H9 (cell line): ENCODE data around the gene GPC4. TPM values are rescaled to one million over a fixed set of nuclear protein-coding genes. Genes with fewer than 3 reads are reported as not detected.
A peak's percentile ranks its signal among the peaks of the same experiment; 100 is the strongest.

Source experiments
- DNase-seq: peaks from one replicate; pipeline ENCODE4 v3.0.0-alpha.2; 2017
- H2AFZ ChIP-seq: one replicate; pipeline ENCODE4 v1.6.1; 2013; ENCODE audit warnings: mild to moderate bottlenecking, low read length, control low read depth, moderate library complexity
- H2AK5ac ChIP-seq: 2 replicates; pipeline ENCODE4 v1.6.1; 2013; ENCODE audit warnings: low read length, control low read depth, mixed read lengths; ENCODE audit not compliant: insufficient read length
- H2BK120ac ChIP-seq: one replicate; pipeline ENCODE4 v1.6.1; 2013; ENCODE audit warnings: low read depth, mild to moderate bottlenecking, low read length, control low read depth, inconsistent platforms; ENCODE audit not compliant: poor library complexity, severe bottlenecking
- H2BK12ac ChIP-seq: 2 replicates; pipeline ENCODE4 v1.6.1; 2013; ENCODE audit warnings: low read length, control low read depth, mixed read lengths, low read depth; ENCODE audit not compliant: insufficient read length
- H2BK15ac ChIP-seq: 2 replicates; pipeline ENCODE4 v1.6.1; 2013; ENCODE audit warnings: low read depth, low read length, control low read depth
- H2BK20ac ChIP-seq: one replicate; pipeline ENCODE4 v1.6.1; 2013; ENCODE audit warnings: low read depth, mild to moderate bottlenecking, low read length, control low read depth, inconsistent platforms; ENCODE audit not compliant: poor library complexity, severe bottlenecking
- H2BK5ac ChIP-seq: 2 replicates; pipeline ENCODE4 v1.6.1; 2013; ENCODE audit warnings: low read length, control low read depth, mixed read lengths; ENCODE audit not compliant: insufficient read length
- H3K14ac ChIP-seq: 2 replicates; pipeline ENCODE4 v1.6.1; 2013; ENCODE audit warnings: low read length, control low read depth; ENCODE audit not compliant: insufficient read depth
- H3K18ac ChIP-seq: 2 replicates; pipeline ENCODE4 v1.6.1; 2013; ENCODE audit warnings: low read depth, mild to moderate bottlenecking, mixed read lengths, low read length, control low read depth; ENCODE audit not compliant: insufficient read length
- H3K23ac ChIP-seq: 2 replicates; pipeline ENCODE4 v1.6.1; 2013; ENCODE audit warnings: low read length, control low read depth, mixed read lengths, low read depth; ENCODE audit not compliant: insufficient read length
- H3K23me2 ChIP-seq: 2 replicates; pipeline ENCODE4 v1.6.1; 2013; ENCODE audit warnings: low read depth, mild to moderate bottlenecking, mixed read lengths, low read length, control low read depth; ENCODE audit not compliant: insufficient read length, poor library complexity, severe bottlenecking
- H3K27ac ChIP-seq: 2 replicates; pipeline ENCODE4 v1.5.1; 2013; ENCODE audit warnings: low read length, control low read depth, mixed read lengths, low read depth; ENCODE audit not compliant: insufficient read length
- H3K27me3 ChIP-seq: 2 replicates; pipeline ENCODE4 v1.6.1; 2013; ENCODE audit warnings: low read length, control low read depth, inconsistent platforms; ENCODE audit not compliant: insufficient read depth
- H3K4ac ChIP-seq: 2 replicates; pipeline ENCODE4 v1.6.1; 2013; ENCODE audit warnings: low read depth, mild to moderate bottlenecking, control low read depth, inconsistent platforms, low read length, moderate library complexity
- H3K4me1 ChIP-seq: 2 replicates; pipeline ENCODE4 v1.6.1; 2013; ENCODE audit warnings: low read length, control low read depth, inconsistent platforms; ENCODE audit not compliant: insufficient read depth
- H3K4me2 ChIP-seq: 2 replicates; pipeline ENCODE4 v1.6.1; 2013; ENCODE audit warnings: low read length, control low read depth, mixed read lengths; ENCODE audit not compliant: insufficient read length, insufficient read depth
- H3K56ac ChIP-seq: 2 replicates; pipeline ENCODE4 v1.6.1; 2013; ENCODE audit warnings: low read depth, mild to moderate bottlenecking, mixed read lengths, low read length, control low read depth; ENCODE audit not compliant: insufficient read length
- H3K79me1 ChIP-seq: 2 replicates; pipeline ENCODE4 v1.6.1; 2013; ENCODE audit warnings: low read depth, mild to moderate bottlenecking, moderate library complexity, low read length, control low read depth, inconsistent platforms; ENCODE audit not compliant: insufficient read depth, poor library complexity, severe bottlenecking
- H3K79me2 ChIP-seq: 2 replicates; pipeline ENCODE4 v1.6.1; 2013; ENCODE audit warnings: low read length, control low read depth, inconsistent platforms; ENCODE audit not compliant: insufficient read depth
- H3K9ac ChIP-seq: 2 replicates; pipeline ENCODE4 v1.6.1; 2013; ENCODE audit warnings: low read length, control low read depth, mixed read lengths; ENCODE audit not compliant: insufficient read length; ENCODE audit errors: extremely low read depth
- H3K9me3 ChIP-seq: one replicate; pipeline ENCODE4 v1.6.1; 2013; ENCODE audit warnings: low read depth, low read length, inconsistent platforms; ENCODE audit not compliant: control insufficient read depth
- H3T11ph ChIP-seq: one replicate; pipeline ENCODE4 v1.6.1; 2013; ENCODE audit warnings: mild to moderate bottlenecking, low read length, control low read depth, inconsistent platforms
- H4K20me1 ChIP-seq: one replicate; pipeline ENCODE4 v1.6.1; 2013; ENCODE audit not compliant: control insufficient read depth, insufficient read length, insufficient read depth
- H4K5ac ChIP-seq: 2 replicates; pipeline ENCODE4 v1.6.1; 2013; ENCODE audit warnings: low read depth, mild to moderate bottlenecking, mixed read lengths, low read length, control low read depth; ENCODE audit not compliant: insufficient read length
- H4K8ac ChIP-seq: replicated peaks from 2 replicates; pipeline ENCODE4 v1.6.1; 2013; ENCODE audit warnings: low read length, control low read depth, mixed read lengths, low read depth; ENCODE audit not compliant: insufficient read length
- H4K91ac ChIP-seq: 2 replicates; pipeline ENCODE4 v1.6.1; 2013; ENCODE audit warnings: low read depth, mild to moderate bottlenecking, moderate library complexity, mixed read lengths, low read length, control low read depth; ENCODE audit not compliant: insufficient read length
- H3K27ac Mint-ChIP-seq, 3 experiments: 2 replicates in 2 of 3; 3 replicates in 1 of 3; pipeline ENCODE4 v1.8.0; 2020 to 2021; ENCODE audit warnings: mixed read lengths in 3 of 3, mild to moderate bottlenecking in 1 of 3, moderate library complexity in 1 of 3
- H3K27me3 Mint-ChIP-seq: 2 replicates; pipeline ENCODE4 v1.8.0; 2021; ENCODE audit warnings: low read depth, mild to moderate bottlenecking, moderate library complexity, mixed read lengths
- H3K36me3 Mint-ChIP-seq, 3 experiments: 2 replicates in 2 of 3; 3 replicates in 1 of 3; pipeline ENCODE4 v1.8.0; 2020 to 2021; ENCODE audit warnings: low read depth in 3 of 3, mixed read lengths in 3 of 3; ENCODE audit not compliant: insufficient read depth in 1 of 3
- H3K4me1 Mint-ChIP-seq, 2 experiments: 2 replicates each; pipeline ENCODE4 v1.8.0; 2020; ENCODE audit warnings: mixed read lengths in 2 of 2
- H3K4me3 Mint-ChIP-seq, 2 experiments: 2 replicates in 1 of 2; 3 replicates in 1 of 2; pipeline ENCODE4 v1.8.0; 2020 to 2021; ENCODE audit warnings: mild to moderate bottlenecking in 2 of 2, mixed read lengths in 2 of 2, moderate library complexity in 1 of 2
- H3K9me3 Mint-ChIP-seq, 2 experiments: 2 replicates in 1 of 2; 3 replicates in 1 of 2; pipeline ENCODE4 v1.8.0; 2020; ENCODE audit warnings: mild to moderate bottlenecking in 2 of 2, mixed read lengths in 2 of 2, moderate library complexity in 1 of 2
- WGBS: extraction: QIAGEN DNeasy Blood & Tissue Kit; methylation state at CpG from one replicate; pipeline ENCODE4 v1.1.7; 2013; ENCODE audit warnings: missing lambda C conversion rate, low lambda C conversion rate, mixed read lengths; ENCODE audit not compliant: insufficient read length; ENCODE audit errors: extremely low coverage; 5-methylcytosine and 5-hydroxymethylcytosine counted together
- total RNA-seq: library from RNA; stranded (reverse); gene quantifications from 2 replicates; pipeline ENCODE4 v1.2.1, GENCODE V29; 2021
- TF ChIP-seq, protein P1 (sequence below): fragments of 200-600 bp; sonication (generic); conservative IDR thresholded peaks from 3 replicates; pipeline ENCODE4 v1.8.0; 2021; ENCODE audit warnings: antibody characterized with exemption, mild to moderate bottlenecking

Gene GPC4
- total RNA-seq, 1 experiment from 2014 or later, result 416 TPM

DNA sequence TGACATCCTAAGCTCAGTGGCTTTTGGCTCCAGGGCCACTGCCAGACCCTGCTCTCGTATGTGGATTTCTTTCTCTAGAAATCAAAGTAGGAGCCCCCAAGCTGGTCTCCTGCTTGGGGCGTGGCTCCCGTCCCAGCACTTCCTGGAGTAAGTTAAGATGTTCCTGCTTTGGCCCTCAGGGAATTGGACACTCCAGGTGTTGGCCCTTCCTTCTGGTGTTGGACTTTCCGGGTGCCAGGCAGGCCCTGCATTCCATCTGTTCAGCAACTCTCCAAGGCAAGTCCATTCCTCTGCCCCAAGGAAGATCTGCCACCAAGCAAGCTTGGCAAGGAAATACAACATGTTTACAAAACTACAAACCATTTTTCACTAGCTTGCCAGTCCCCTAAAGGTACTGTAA, 22.1 kb upstream of the GPC4 start:
- Histone ChIP-seq H3K18ac (no peak overlapping the region), H3T11ph (no peak overlapping the region), H3K9me3 (no peaks in the 10 kb centered on the region), H3K23ac (no peak overlapping the region), H3K9ac (no peak overlapping the region), H4K5ac (no peak overlapping the region), H3K14ac (no peak overlapping the region), H4K91ac (no peak overlapping the region), H2BK120ac (no peak overlapping the region), H3K23me2 (no peaks in the 10 kb centered on the region), H3K4ac (no peak overlapping the region), H2BK20ac (no peak overlapping the region), H3K27ac (peak overlapping the region; percentile 5), H4K20me1 (no peaks in the 10 kb centered on the region), H3K27me3 (no peaks in the 10 kb centered on the region), H2BK12ac (no peak overlapping the region), H2BK5ac (no peak overlapping the region), H3K79me1 (no peaks in the 10 kb centered on the region), H2AFZ (no peak overlapping the region), H3K79me2 (no peaks in the 10 kb centered on the region), H3K4me1 (peaks cover 41% of the 10 kb centered on the region; the same call in 1 of the 2 replicates), H4K8ac (no peak overlapping the region), H2AK5ac (no peak overlapping the region), H3K4me2 (peak overlapping the region; percentile 5), H3K56ac (no peak overlapping the region), H2BK15ac (no peak overlapping the region)
- WGBS, result no CpG with 5 or more reads among the region's 4 CpGs
- Mint-ChIP-seq H3K36me3 (peaks cover 0 to 5% (median 0%) of the 10 kb centered on the region in 3 experiments; a peak in 3 of 7 replicates), H3K27me3 (peaks cover 1% of the 10 kb centered on the region; the same call in 1 of the 2 replicates), H3K4me3 (peak overlapping the region in 1 of 2 experiments; percentile 6; a peak in 2 of 5 replicates), H3K27ac (peak overlapping the region; percentile 77 to 94 (median 90)), H3K9me3 (peaks cover 0 to 2% of the 10 kb centered on the region in 2 experiments; a peak in 1 of 5 replicates), H3K4me1 (peaks cover 59 to 73% of the 10 kb centered on the region in 2 experiments)
- TF ChIP-seq, protein P1, sequence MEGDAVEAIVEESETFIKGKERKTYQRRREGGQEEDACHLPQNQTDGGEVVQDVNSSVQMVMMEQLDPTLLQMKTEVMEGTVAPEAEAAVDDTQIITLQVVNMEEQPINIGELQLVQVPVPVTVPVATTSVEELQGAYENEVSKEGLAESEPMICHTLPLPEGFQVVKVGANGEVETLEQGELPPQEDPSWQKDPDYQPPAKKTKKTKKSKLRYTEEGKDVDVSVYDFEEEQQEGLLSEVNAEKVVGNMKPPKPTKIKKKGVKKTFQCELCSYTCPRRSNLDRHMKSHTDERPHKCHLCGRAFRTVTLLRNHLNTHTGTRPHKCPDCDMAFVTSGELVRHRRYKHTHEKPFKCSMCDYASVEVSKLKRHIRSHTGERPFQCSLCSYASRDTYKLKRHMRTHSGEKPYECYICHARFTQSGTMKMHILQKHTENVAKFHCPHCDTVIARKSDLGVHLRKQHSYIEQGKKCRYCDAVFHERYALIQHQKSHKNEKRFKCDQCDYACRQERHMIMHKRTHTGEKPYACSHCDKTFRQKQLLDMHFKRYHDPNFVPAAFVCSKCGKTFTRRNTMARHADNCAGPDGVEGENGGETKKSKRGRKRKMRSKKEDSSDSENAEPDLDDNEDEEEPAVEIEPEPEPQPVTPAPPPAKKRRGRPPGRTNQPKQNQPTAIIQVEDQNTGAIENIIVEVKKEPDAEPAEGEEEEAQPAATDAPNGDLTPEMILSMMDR, result no peak
- peak; percentile 39 for DNase-seq
